Activated effector memory CD4-positive, alpha-beta T cell treated with anti-CD3 and anti-CD28 coated beads, Interleukin-2, amount 50 U/mL, for 16 hours (primary cell): Measurements from ENCODE around the gene PRKAB1.
"Not testable (repeated sequence)": the region's sequence is repeated elsewhere in the genome, so short reads cannot be mapped to it uniquely, and the experiment has no call there.

Experiments used
- DNase-seq: peaks from one replicate; pipeline ENCODE4 v3.0.0-alpha.2; 2020

Gene PRKAB1

DNA sequence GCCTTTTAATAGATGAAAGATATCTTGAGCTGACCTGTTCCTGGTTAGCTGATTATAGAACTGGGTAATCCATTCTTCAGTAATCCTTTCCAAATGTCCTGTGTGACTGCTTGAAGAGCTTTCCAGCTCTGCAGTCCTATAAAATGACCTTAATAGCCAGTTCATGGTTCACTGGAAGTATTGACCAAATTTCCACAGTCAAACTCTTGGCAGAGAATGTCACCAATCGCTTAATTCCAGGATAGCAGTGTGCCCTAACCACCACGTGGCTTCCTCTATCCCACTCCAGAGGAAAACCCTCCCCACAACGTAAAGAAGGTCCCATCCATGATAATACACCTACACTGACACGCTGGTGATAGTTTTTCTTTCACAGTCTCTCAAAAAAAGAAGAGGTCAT, 17.4 kb downstream of the PRKAB1 start:
- no peak for DNase-seq

DNA sequence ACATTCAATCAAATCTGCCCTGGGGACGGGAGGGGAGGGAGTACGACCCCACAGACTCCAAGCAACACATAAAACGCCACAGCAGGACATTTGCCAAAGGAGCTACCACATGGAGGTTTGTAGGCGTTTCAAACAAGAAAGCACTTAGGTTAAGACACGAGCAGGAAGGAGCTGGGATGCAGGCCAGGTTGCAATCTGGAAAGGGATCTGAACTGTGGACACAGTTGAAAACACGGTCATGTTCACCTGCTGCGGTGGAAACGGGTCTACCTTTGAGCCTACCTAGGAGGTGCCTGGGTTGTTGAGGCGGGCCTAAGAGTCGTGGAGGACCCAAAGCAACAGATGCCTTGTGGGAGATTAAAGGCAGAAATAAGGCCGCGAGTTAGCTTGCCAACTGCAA, 18.4 kb downstream of the PRKAB1 start:
- DNase-seq, result no peak

DNA sequence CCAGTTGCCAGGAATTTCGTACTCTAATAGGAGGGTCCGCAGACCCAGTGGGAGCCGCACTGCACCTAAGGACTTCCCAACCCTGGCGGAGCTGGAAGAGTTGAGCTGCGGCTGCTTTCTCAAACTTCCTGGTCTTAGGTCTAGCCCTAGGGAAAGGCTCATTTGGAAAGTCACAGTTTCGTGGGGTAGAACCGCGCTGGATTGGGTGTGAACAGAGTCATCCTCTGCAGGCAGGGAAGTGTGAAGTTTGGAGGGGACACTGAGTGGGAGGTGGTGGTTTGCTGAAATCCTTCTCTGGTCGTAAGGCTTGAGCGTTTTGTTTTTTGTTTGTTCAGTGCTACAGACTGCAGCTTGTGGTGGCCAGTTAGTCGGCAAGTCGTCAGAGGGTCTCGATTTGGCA, 18.8 kb downstream of the PRKAB1 start:
- no peak for DNase-seq

DNA sequence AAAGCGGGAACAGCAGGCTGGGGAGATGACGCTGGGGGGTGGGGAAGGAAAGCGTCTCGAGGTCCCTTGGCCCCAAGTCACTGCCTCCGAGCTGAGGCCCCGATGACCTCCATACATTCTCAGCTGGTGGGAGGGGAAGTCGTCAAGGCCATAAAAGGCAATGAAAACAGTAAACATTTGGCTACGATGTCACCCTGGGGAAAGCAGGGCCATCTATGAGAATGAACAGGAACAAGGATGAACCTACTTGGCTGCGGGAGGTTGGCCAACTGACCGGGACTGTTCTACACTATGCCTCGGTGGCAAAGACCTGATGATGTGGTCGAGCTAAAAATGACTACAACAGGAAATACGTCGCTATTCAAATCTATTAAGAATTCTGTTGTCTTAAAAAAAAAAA, 19.5 kb downstream of the PRKAB1 start:
- DNase-seq, result no peak

DNA sequence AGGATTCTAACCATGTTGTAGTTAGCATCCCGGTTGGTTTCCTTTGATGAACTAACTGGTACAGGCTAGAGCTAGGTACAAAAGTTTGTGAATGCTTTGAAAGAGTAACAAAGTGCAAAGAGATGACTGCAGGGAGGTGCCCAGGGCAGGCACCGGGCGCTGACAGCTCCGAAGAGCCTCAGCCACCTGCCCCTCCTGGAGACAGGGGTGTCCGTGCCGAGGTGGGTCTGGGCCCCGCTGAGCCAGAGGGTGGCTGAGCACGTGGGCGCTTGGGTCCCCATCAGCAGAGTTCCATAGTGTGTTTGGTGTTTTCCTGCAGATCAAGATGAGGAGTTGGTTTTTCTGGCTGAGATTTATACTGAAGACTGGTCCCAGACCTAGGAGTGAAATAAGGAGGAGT, 19.9 kb downstream of the PRKAB1 start:
- DNase-seq, result no peak

DNA sequence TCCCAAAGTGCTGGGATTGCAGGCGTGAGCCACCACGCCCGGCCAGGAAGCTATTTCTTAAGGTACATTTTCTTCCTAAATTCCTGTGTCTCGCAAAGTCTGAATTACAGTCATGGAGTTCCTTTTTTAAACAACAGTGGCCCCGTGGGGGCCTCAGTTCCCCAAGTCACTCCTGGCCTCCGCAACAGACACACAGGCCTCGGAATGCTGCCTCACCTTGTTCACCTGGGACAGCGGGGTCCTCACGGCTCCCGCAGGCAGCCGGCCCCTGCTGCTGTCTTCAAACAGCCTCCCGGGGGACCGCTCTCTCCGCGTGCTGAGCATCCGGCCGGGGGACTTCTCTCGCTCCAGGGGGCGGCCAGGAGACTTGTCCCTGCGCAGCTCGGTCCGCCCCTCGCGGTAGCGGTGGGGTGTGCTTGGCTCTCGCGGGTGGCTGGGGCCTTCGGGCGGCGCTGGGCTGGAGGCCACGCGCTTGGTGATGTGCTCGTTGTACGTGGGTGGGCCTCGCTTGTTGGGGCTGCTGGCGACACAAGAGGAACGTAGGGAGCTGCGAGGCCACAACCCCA, 22.1 kb downstream of the PRKAB1 start:
- DNase-seq, result no peak

DNA sequence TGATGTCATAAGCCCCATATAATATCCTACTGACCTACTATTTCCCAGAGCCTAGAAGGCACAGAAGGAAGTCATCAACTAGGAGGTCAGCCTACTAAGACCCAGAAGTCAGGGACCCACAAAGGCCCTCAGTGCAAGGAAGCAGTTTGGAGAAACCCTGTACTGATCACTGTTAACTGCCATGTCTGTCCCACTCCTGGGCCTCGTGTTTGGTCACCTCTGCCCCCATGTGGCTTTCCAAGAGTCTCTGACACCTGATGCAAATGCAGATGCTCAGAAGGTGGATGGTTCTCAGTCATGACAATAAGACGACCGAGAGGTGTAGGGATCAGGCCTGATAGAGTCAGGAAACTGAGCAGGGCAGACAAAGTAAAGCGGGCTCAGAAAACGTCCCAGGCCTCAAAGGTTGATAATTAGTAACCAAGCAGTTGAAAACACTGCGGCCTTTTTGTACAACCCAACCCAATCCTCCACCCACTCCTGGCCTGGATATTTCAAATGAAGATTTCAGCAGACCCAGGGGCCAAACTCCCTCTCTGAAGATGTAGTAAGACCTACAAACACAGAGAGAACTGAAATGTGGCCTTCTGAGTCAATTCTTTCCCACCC, 23.4 kb downstream of the PRKAB1 start:
- DNase-seq, result no peak

DNA sequence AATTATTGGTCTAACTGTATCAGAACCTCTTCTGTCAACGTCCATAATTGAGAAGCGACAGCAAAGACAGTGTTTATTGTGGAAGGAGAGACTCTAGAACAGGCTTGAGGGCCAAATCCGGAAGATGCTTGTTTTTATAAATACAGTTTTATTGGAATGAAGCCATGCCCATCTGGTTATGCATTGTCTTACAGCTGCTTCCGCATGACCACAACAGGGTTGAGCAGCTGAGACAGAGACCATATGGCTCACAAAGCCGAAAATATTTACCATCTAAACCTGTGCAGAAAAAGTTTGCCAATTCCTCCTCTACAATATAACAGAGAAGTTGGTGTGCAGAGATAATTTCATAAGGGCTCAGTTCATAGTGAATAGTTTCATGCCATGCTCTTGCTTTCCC, 24.5 kb downstream of the PRKAB1 start:
- no peak for DNase-seq

DNA sequence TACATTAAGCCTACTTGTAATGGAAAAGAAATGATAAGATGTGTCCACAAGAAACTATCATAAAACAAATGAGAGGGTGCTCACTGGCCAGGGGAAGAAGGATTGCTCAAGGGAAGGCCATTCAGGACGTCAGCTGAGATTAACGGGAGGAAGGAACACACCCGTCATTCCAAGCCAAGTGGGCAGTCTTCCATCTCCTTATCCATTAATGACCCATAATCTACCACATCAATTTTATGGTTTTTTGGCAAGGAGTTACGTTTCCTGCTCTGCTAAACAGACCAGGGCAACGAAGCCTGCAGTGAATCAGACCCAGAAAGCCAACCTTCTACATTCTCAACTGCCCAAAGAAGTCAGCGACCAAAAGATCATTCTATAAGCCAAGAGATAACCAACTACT, 25.1 kb downstream of the PRKAB1 start:
- no peak for DNase-seq

DNA sequence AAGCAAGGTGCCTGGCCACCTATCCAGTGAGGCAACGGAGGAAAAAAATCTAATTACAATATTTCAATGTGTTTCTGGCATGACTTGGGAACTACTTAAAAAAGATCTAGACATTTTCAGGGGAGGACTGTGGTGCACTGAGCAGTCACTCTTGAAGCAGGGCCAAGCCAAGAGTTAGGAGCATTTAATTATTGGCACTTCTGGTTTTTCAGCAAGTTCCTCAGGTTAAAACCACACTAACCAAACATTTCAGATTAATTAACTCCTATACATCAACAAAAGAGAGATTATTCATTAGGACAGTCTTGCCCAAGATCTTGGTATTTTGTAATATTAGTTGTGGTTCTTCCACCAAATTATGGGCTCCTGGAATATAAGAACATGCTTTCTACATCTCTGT, 25.6 kb downstream of the PRKAB1 start:
- no peak for DNase-seq

DNA sequence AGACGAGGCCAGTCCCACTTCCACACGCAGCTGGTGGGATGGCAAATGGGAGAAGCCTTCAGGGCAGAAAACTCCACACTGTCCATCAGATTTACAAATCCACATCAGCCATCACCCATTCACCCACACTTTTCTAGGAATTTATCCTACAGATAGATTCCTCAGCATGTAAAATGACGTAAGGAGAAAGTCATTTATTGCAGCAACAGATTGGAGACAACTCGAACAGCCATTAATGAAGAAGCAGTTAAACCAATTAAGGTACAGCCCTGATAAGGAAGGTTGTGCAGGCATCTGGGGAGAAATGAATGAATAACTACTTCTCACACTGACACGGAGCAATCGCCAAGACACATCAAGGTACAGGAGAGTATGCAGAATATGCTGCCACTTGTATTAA, 26.2 kb downstream of the PRKAB1 start:
- DNase-seq, result no peak

DNA sequence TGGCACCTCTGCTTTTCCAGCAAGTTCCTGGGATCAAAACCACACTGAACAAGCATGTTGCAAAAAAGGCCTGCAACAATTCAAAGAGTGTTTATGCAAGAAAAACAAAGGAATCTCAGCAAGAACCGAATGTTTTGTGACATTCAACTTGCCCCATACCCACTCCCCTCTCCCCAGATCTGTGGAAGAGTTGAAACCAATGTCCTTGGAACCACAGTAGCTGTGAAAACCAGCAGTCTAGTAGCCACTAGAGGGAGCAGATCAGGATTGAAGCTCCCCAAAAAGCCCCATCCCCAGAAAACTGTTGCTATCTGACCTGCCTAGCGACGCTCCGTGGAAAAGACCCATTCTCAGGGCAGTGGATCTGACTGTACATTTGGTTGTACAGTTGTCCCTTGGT, 27.1 kb downstream of the PRKAB1 start:
- no peak for DNase-seq

DNA sequence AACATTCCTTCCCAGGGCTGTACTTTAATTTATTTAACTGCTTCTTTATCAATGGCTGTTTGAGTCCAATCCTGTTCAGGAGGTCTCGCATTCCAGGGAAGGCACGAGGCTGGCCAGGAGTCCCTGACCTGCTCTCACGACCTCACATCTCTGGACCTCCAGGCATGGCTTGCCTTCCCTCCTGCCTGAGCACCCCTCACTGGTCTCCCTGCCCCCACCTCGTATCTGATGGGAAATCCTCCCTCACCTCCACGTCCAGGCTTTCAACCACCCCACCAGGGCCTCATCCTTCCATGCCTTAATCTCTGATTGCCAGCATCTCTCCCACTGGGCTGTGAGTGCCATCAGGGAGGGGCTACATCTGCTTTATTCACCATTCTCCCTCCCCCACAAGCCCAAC, 29.0 kb downstream of the PRKAB1 start:
- no peak for DNase-seq

DNA sequence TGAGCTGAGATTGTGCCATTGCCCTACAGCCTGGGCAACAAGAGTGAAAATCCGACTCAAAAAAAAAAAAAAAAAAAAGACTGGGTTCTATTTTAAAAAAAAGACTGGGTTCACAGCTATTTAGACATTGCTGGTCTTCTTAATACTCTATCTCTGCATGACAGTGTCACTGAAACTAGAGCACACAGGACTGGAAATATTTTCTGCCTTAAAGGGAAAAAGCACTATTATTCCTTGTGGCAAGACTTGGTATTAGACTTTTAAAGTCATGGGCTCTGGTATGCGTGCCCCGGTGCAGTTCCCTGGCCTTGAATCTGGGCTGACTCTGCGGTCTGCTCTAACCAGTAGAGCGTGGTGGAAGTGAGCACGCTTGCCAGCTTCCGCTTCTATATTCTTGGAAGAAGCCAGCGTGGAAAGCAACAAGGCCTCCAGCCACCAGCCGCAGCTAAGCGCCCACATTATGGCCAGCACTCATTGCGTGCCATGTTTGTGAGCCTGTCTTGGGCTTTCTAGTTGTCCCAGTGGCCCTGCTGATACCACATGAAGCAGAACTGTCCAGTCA, 31.3 kb downstream of the PRKAB1 start:
- no peak for DNase-seq

DNA sequence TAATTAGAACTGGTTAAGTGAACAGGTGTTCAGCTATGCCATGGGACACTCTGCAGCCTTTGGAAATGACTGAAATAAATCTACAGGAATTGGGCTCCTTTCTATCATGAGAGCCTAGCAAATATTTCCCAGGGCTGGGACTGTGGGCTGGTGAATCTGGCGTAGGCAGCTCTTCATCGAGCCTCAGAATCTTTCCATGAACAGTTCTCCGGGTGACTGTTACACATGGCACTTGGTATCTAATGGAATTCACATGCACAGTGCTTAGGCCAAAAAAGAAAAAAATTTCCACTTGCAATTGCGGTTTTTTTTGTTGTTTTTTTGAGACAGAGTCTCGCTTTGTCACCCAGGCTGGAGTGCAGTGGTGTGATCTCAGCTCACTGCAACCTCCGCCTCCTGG, 32.1 kb downstream of the PRKAB1 start:
- no peak for DNase-seq

DNA sequence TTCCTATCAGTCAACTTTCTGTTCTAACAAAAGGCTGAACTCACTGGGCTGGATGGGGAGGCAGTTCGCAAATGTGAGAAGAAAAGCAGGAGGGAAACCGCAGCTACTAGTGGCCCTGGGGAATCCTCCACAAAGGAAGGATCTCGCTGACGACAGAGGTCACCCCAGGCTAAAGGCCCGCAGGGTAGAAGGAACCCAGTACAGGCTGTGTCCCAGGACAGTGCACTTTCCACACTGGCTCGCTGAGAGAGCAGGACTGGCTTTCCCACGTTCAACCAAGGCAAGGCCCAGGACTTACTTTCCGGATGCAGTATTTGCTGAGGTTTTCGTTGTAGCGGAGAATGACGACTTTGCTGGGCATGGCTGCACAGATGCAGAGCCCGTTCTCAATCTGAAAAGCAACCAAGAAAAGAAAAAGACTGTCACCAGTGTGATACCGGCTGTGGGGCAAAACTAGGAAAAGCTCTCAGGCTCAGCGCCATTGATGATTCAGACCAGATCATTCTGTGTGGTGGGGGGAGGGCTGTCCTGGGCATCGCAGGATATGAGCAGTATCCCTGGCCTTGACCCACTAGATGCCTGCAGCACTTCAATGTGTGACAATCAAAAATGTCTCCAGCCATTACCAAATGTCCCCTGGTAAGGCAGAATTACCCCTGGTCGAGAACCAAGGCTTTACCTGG, 36.3 kb downstream of the PRKAB1 start:
- no peak for DNase-seq

DNA sequence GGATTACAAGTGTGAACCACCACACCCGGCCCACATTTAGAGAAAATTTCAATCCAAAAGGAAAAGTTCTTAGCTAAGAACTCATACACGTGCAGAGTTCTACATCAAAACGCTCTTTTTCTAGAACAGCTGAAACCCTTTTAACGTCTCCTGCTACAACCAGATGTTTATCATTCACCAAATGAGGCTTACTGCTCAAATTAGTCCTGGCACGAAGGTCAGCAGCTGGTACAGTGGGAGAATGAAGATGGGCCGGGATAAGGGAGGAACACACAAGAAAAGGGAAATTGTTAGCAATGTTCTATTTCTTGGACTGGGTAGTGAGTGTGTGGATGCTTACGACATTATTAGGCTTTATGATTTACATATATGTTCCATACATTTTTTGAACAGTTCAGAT, 37.2 kb downstream of the PRKAB1 start:
- no peak for DNase-seq

DNA sequence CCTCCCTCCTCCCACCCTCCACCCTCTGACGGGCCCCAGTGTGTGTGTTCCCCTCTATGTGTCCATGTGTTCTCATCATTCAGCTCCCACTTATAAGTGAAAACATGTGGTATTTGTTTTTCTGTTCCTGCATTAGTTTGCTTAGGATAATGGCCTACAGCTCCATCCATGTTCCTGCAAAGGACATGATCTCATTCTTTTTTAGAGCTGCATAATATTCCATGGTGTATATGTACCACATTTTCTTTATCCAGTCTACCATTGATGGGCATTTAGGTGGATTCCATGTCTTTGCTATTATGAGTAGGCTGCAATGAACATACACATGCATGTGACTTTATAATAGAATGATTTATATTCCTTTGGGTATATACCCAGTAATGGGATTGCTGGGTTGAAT, 38.5 kb downstream of the PRKAB1 start:
- DNase-seq, result not testable (repeated sequence)

DNA sequence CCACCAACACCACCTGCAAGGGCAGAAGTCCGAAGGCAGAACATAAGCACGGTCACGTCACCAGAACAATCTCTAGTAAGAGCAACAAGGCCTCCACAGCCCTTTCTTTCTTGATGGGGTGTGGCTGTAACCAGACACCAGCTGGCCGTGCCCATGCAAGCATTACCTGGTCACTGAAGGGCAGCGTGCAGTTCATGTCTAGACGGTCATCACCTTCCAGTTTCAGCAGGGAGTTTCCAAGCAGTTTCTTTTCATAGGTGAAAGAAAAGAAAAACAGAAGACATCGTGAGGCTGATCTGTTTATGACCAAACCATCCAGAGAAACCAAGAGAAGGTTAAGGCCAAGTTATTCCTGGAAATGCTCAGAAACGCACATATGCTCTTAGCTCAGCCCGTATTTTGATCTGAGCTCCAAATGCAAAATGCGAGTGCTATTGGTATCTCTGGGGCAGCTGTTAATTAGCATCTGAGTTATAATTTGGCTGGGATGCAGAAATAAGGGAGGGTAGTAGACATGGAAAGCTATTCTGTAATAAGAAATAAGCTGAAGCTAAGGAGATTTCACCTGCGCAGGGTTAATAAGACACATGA, 42.5 kb downstream of the PRKAB1 start:
- no peak for DNase-seq

DNA sequence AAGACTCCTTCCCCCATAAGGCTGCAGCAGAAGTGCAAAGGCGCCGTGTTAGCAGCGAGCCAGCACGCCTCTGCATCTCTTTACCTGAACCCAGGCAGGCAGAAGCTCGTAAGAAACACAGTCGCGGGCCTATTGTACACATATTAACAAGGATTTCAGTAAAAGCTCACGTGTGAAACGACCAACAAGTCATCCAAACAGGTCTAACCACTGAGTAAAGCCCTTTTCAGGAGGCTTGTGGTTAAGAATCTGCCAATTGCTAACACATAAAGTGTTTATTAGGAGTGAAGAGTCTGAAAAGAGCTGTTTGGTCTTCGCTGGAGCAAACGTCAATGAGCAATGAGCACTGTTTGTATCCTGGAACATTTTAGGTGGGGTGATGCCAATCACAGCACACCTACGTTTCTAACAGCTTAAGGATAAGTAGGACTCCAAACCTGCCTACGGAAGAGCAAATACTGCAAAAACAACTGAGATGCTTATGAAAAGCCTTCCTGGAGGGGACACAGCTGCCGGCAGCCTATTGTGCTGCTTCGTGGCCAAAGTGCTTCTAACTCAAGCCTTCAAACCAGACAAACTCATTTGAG, 43.1 kb downstream of the PRKAB1 start:
- no peak for DNase-seq

DNA sequence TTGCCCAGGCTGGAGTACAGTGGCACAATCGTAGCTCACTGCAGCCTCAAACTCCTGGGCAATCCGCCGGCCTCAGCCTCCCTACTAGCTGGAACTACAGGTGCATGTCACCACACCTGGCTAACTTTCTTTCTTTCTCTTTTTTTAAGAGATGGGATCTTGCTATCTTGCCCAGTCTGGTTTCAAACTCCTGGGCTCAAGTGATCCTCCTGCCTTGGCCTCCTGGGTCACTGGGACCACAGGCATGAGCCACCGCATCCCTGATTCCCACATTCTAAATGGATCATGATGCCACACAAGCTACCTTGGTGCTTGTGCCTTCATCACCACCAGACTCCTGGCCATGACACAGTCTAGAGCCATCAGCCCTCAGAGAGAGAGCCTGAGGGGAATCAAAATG, 43.8 kb downstream of the PRKAB1 start:
- no peak for DNase-seq

DNA sequence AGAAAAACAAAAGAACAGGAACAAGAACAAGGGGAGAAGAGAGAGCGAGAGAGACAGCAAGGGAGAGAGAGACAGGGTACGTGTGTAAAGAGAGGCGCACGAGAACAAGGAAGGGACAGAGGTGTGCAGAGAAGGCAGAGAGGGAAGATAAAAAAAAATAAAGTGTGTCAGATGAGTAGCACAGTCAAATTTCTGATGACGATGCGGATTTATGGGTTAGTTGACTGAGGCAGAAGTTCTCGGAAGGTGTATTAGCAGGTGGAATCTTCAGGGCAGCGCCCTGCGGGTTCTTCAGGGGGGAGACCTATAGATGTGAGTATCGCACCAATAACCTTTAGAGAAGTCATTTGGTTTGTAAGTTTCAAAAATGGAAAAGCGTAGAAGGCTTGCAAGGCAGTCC, 44.8 kb downstream of the PRKAB1 start:
- DNase-seq, result no peak

DNA sequence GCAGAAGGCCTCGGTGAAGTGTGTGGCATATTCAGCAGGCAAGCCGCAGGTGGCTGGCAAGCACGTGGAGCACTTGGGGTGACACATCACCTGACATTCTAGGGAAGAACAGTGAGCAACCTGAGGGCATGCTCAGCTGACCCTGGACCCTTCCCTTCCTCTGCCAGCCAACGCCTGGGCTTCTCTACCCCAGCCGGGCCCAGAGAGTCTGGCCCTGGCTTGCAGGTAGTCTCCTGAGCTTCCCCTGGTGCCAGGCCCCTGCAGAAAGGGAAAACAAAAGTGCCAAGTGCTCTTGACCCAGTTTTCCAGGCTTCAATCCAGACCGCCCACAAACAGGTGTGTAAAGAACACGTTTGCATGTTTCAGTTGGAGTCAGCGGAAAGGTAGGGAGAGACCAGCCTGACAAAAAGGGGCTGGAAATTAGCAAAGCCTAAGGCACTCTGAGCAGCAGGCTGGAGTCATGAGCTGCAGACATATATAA, 45.7 kb downstream of the PRKAB1 start:
- DNase-seq, result no peak
